ENCODE measurements around the gene WIPF1. TPM values are rescaled to one million over a fixed set of nuclear protein-coding genes. Genes with fewer than 3 reads are reported as not detected.
A peak's percentile ranks its signal among the peaks of the same experiment; 100 is the strongest.

The WIPF1 gene
- total RNA-seq, 1 experiment from 2014 or later, result 0.59 TPM

DNA sequence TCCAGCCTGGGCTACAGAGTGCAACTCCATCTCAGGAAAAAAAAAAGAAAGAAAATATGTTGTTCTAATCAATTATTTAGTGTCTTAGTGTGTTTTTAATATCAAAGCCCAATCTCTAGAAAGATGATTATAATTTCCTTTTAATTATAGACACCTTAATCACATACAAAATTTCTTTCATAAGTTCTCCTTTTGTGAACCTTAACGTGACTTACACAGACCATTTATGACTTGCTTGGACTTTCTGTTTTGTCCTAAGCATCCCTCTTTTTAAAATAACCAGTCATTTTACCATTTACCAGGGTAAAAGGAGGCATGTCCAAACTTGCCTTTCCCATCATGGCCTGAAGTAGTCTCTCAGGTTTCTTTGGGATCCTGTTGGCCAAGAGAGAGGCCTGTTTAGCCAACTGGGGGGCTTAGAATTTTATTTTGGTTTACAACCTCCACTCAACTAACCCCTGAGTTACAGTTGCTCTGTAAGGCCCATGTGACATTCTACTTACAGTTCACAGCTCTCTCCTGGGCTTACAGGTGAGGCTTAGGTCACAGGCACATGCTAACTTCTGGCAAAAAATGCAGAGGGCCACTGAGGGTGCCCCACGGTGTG is 86.9 kb downstream of the WIPF1 start:
- RAD21 ChIA-PET (ENCODE audit: low non-redundant PET in 1 of 2, low total read pairs in 2 of 2, uncharacterized antibody in 2 of 2, unreplicated experiment in 2 of 2), result no interaction called here
- H3K4me3 ChIP-seq (replicated peaks in 1 of 2; ENCODE audit: low read depth in 1 of 2, low read length in 2 of 2), result no peak overlapping the region
- no peaks in the 10 kb centered on the region for H3K4me1 ChIP-seq (ENCODE audit: control insufficient read depth in 1 of 2, insufficient read depth in 2 of 2, low read length in 2 of 2)
- intact Hi-C loops (cut with micrococcal nuclease), result no loop called here
- H4K20me1 ChIP-seq (ENCODE audit: insufficient read depth), result no peaks in the 10 kb centered on the region
- no peak overlapping the region for H2AFZ ChIP-seq (ENCODE audit: low read depth, low read length, poor library complexity, severe bottlenecking)
- no peak overlapping the region for H3K9ac ChIP-seq (ENCODE audit: low read length)
- peak; percentile 52 for DNase-seq (ENCODE audit: low read depth, low spot score)
- ATAC-seq, result no peak
- no peaks in the 10 kb centered on the region for H3K9me2 ChIP-seq (ENCODE audit: insufficient read depth)
- TF ChIP-seq SRF (IDR thresholded peaks at IDR 0.05; ENCODE audit: low read depth) (no peak), TCF7L2 (IDR thresholded peaks at IDR 0.05; ENCODE audit: borderline replicate concordance, extremely low read depth, insufficient read depth, insufficient read length) (no peak), CBX3 (IDR thresholded peaks at IDR 0.05; ENCODE audit: low read depth) (peak; percentile 83; the same call in 1 of the 2 replicates), JUND (IDR thresholded peaks at IDR 0.05) (no peak), CEBPB (IDR thresholded peaks at IDR 0.05; ENCODE audit: low read depth) (0 out of 2 replicates have a peak, but pooled peaks have one; percentile 7), POLR2A (IDR thresholded peaks at IDR 0.05; ENCODE audit: borderline replicate concordance, extremely low read depth, insufficient read depth, insufficient read length) (no peak), EZH2 (IDR thresholded peaks at IDR 0.05) (no peak)
- TF ChIP-seq, protein P1, sequence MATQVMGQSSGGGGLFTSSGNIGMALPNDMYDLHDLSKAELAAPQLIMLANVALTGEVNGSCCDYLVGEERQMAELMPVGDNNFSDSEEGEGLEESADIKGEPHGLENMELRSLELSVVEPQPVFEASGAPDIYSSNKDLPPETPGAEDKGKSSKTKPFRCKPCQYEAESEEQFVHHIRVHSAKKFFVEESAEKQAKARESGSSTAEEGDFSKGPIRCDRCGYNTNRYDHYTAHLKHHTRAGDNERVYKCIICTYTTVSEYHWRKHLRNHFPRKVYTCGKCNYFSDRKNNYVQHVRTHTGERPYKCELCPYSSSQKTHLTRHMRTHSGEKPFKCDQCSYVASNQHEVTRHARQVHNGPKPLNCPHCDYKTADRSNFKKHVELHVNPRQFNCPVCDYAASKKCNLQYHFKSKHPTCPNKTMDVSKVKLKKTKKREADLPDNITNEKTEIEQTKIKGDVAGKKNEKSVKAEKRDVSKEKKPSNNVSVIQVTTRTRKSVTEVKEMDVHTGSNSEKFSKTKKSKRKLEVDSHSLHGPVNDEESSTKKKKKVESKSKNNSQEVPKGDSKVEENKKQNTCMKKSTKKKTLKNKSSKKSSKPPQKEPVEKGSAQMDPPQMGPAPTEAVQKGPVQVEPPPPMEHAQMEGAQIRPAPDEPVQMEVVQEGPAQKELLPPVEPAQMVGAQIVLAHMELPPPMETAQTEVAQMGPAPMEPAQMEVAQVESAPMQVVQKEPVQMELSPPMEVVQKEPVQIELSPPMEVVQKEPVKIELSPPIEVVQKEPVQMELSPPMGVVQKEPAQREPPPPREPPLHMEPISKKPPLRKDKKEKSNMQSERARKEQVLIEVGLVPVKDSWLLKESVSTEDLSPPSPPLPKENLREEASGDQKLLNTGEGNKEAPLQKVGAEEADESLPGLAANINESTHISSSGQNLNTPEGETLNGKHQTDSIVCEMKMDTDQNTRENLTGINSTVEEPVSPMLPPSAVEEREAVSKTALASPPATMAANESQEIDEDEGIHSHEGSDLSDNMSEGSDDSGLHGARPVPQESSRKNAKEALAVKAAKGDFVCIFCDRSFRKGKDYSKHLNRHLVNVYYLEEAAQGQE (IDR thresholded peaks at IDR 0.05; ENCODE audit: low read depth), result no peak
- TF ChIP-seq, protein P2, sequence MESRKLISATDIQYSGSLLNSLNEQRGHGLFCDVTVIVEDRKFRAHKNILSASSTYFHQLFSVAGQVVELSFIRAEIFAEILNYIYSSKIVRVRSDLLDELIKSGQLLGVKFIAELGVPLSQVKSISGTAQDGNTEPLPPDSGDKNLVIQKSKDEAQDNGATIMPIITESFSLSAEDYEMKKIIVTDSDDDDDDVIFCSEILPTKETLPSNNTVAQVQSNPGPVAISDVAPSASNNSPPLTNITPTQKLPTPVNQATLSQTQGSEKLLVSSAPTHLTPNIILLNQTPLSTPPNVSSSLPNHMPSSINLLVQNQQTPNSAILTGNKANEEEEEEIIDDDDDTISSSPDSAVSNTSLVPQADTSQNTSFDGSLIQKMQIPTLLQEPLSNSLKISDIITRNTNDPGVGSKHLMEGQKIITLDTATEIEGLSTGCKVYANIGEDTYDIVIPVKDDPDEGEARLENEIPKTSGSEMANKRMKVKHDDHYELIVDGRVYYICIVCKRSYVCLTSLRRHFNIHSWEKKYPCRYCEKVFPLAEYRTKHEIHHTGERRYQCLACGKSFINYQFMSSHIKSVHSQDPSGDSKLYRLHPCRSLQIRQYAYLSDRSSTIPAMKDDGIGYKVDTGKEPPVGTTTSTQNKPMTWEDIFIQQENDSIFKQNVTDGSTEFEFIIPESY (IDR thresholded peaks at IDR 0.05; ENCODE audit: extremely low read depth, insufficient replicate concordance, low read length), result no peak
- H3K4me2 ChIP-seq (ENCODE audit: low read length), result no peak overlapping the region
- H3K79me2 ChIP-seq (ENCODE audit: insufficient read depth, low read length), result no peaks in the 10 kb centered on the region
- POLR2A ChIA-PET, result no interaction called here
- no peak overlapping the region for H3K27ac ChIP-seq (ENCODE audit: low read depth, low read length)
- no TSS peak for BruUV-seq (replicated peaks)
- H3K27me3 ChIP-seq (ENCODE audit: insufficient read depth, low read length), result no peaks in the 10 kb centered on the region
- H3K36me3 ChIP-seq (ENCODE audit: control insufficient read depth in 1 of 2, insufficient read depth in 2 of 2, low read length in 2 of 2), result no peaks in the 10 kb centered on the region
- CTCF ChIA-PET, result no interaction called here
- peaks cover 8 to 12% of the 10 kb centered on the region in 2 experiments; a peak in 2 of 4 replicates for H3K9me3 ChIP-seq (ENCODE audit: control insufficient read depth in 1 of 2, insufficient read depth in 1 of 2, low read depth in 1 of 2, low read length in 2 of 2)

Other genes starting within 250 kb of the WIPF1 start
- 7.7 TPM for gene SCRN3, start 202.1 kb downstream of the WIPF1 start, total RNA-seq (2021; ENCODE audit: unreplicated experiment)
- gene GPR155, start 110.8 kb downstream of the WIPF1 start, total RNA-seq (2021; ENCODE audit: unreplicated experiment), result 3.8 TPM
- gene CHRNA1, start 166.7 kb upstream of the WIPF1 start, total RNA-seq (2021; ENCODE audit: unreplicated experiment), result not detected

Data from HCT116 (cell line).